Stimulated activated CD4-positive, alpha-beta T cell treated with anti-CD3 and anti-CD28 coated beads, Interleukin-4, amount 100 ng/mL, for 48 hours (primary cell): ENCODE measurements around the gene DHRS7C.

Source experiments
- DNase-seq, 2 donors: peaks; one replicate each; pipeline ENCODE4 v3.0.0-alpha.2; 2020; ENCODE audit warnings: low read depth in 2 of 2

DHRS7C gene

GRCh38 chr17:9790889-9791876 lies at the start of gene DHRS7C:
Gene DHRS7C (minus strand): TSS chr17:9791592. CDS start chr17:9791284, 308 bp downstream.
- no peak for DNase-seq

GRCh38 chr17:9839433-9839832 lies 48.0 kb upstream of the DHRS7C start:
- DNase-seq = no peak

- no peak for DNase-seq
Observed at GRCh38 chr17:9837551-9838471, 46.4 kb upstream of the DHRS7C start.

GRCh38 chr17:9833922-9834321 lies 42.5 kb upstream of the DHRS7C start:
- no peak for DNase-seq

- DNase-seq = no peak
Observed at GRCh38 chr17:9830711-9831110, 39.3 kb upstream of the DHRS7C start.

GRCh38 chr17:9829343-9829742 lies 38.0 kb upstream of the DHRS7C start:
- DNase-seq = no peak

- no peak for DNase-seq
Observed at GRCh38 chr17:9828296-9829295, 37.2 kb upstream of the DHRS7C start.

GRCh38 chr17:9825641-9826150 lies 34.3 kb upstream of the DHRS7C start, which contains the start of gene GLP2R:
Gene GLP2R (plus strand): TSS chr17:9825924. CDS start chr17:9826064, 140 bp downstream.
- no peak for DNase-seq

- DNase-seq = no peak
Observed at GRCh38 chr17:9824797-9825338, 33.5 kb upstream of the DHRS7C start.

- no peak for DNase-seq
Observed at GRCh38 chr17:9824094-9824493, 32.7 kb upstream of the DHRS7C start.

- DNase-seq = no peak
Observed at GRCh38 chr17:9821921-9822320, 30.5 kb upstream of the DHRS7C start, which contains the start of gene GSG1L2. Gene GSG1L2 (minus strand): TSS chr17:9822079. CDS start chr17:9822071, 8 bp downstream.

GRCh38 chr17:9820448-9820847 lies 29.1 kb upstream of the DHRS7C start:
- no peak for DNase-seq

GRCh38 chr17:9818760-9819159 lies 27.4 kb upstream of the DHRS7C start:
- no peak for DNase-seq

- DNase-seq = no peak
Observed at GRCh38 chr17:9817086-9817485, 25.7 kb upstream of the DHRS7C start.

- DNase-seq = no peak
Observed at GRCh38 chr17:9816472-9816871, 25.1 kb upstream of the DHRS7C start.

- no peak for DNase-seq
Observed at GRCh38 chr17:9814337-9814945, 23.0 kb upstream of the DHRS7C start.

- DNase-seq = no peak
Observed at GRCh38 chr17:9813166-9813565, 21.8 kb upstream of the DHRS7C start.

- DNase-seq = no peak
Observed at GRCh38 chr17:9811537-9811936, 20.1 kb upstream of the DHRS7C start.

- no peak for DNase-seq
Observed at GRCh38 chr17:9811086-9811485, 19.7 kb upstream of the DHRS7C start.
